HG03064 (cell line): ENCODE results near the gene TCF7L1.
"Not testable (repeated sequence)": the region's sequence is repeated elsewhere in the genome, so short reads cannot be mapped to it uniquely, and the experiment has no call there.

Source experiments
- ATAC-seq: cut with Tn5 transposase; IDR thresholded peaks from one replicate; pipeline ENCODE4 v1.9.1; 2021; ENCODE audit warnings: low read depth; ENCODE audit not compliant: unreplicated experiment

Gene TCF7L1

DNA sequence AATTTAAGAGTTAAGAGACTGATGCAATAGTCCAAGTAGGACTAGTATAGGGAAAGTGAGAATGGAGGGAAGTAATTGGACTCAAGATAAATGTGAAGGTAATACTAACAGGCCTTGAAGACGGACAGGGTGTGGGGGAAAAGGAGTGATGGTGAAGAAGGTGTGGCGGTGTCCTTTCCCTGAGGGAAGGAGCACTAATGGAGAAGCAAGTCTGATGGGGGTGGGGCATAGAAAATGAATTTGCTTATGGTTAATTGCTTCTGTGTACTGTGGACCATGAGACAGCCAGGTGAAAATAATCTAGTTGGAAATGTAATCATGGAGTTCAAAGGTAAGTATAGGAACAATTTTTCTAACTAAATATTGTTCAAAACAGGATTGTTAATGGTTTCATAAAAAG is 201.7 kb downstream of the TCF7L1 start:
- ATAC-seq: no peak

DNA sequence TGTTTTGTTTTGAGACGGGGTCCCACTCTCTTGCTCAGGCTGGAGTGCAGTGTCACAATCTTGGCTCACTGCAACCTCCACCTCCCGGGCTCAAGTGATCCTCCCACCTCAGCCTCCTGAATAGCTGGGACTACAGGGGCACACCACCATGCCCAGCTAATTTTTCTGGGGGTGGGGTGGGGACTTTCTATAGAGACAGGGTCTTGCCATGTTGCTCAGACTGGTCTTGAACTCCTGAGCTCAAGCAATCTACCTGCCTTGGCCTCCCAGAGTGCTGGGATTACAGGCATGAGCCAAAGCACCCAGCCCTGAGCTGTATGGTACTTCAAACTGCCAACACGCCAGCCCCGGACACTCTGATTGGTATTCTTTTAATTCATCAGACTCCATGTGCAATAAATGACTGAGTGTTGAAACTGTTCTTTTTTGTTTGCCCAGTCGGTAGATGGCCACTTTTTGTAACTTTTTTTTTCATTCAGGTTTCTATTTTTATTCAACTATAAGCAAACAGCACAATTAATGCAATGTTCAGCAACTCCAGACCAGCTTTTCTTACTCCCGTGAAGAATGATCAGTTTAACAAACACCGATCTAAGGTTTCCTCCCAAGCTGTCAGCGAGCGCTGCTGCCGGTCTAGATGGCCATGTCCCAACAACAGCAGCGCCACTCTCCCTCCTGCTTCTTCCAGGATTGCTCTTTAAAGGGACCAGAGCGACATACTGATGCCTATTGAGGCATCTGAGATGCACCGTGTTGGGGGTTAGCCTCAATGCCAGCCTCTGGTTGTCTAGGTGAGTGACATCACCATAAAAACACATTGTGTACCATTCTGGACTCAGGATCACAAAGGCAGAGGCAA is 207.1 kb downstream of the TCF7L1 start:
- no peak for ATAC-seq

DNA sequence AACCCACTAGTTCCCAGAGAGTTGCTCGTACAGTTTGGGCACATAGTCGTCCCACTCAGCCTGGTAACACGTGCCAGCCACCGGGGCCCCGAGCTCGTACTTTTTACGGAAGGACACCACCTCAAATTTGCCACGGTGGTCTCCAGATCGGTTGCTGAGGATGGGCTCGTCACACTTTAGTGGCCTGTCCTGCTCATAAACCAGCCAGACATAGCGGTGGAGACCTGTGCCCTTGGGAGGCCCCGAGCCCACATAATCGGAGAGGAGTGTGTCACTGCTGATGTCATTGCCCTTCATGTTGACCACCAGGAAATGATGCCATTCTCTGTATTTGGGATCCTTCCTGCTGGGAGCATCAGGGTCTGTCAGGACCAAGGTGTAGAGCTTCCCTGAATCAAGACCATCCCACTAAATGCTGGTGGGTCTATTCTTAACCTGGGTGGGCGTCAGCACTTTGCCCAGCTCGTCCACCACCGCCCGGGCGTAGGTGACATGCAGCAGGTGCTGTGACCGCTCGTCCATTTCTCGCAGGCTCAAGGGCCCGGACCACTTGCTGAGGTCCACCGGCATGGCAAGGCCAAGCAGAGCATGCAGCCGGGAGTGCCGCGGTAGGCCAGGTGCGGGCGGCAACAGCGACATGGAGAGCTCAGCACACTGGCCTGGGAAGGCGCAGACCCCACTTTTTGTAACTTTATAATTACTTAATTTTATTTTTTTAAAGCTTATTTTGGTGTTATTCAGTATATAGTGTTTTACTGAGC is 208.3 kb downstream of the TCF7L1 start:
- ATAC-seq: no peak

DNA sequence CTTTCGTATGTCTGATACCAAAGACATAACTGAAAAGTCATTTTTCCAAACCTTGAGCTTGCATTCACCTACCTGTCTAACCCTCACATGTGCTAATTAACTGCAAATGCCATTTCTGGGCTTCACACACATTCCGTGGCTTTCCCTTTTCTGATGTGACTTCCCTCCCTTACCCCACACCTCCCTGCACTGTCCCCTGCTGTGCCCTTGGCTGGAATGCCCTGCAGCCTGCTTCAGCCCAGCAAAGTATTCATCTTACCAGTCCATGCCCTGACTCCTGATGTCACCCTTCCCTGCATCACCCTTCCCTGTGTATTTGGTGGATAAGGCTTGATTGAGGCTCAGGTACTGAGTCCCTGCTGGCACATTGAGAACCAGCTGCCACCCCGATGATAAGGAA is 209.0 kb downstream of the TCF7L1 start:
- no peak for ATAC-seq

DNA sequence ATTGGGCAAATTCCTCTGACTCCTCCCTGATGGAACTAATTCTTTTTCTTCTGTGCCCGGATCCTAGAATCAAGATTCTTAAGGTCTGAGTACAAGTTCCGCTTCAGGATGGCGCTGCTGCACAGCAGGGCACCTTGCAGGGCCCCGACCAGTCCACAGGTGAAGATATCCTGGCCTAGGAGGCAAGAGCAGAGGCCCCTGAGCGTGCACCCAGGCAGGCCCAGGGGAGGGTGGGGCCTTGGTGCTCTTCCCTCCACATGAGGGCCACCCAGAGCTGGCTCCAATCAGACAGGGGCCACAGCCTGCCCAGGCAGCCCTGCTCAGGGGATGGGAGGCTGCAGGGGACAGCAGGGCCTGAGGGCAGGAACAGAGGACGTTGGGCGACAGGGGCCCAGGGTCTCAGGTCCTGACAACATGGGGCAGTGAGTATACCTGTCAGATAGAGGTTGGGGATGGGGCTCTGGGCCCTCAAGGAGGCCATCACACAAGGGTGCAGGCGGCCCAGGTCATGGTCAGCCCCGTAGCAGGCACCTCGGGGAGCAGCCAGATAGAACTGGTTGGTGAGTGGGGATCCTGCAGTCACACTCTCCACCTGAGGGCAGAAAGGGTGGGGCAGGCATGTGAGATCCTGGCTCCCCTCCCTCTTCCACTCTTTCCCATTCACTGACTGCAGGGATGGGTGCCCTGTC is 210.2 kb downstream of the TCF7L1 start:
- not testable (repeated sequence) for ATAC-seq

DNA sequence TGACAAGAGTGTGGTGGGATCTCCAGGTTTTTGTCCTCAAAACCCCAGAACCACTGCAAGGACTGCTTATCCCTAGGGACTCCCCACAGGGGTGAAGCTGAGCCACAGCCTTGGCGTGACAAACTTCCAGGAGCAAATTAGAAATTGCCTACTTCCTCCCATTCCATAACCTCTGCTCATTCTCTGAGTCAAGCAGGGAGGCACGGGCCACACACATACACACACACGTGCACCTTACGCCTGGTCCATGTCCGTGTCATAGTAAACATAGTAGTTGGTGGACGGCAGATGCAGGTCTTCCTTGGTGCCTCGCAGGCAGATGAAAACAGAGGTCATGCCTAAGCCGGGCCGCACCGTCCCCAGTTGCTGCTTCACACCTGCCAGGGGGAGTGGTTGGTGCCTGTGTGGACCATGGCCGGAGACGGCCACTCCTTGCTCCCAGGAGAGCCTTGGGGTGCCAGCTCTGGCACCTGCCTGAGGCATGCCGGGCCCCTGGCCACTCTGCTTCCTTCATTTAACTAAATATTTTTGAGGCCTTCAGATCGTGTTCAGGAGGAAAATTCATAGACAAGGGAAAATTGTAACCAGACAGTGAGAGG is 211.3 kb downstream of the TCF7L1 start:
- ATAC-seq: no peak

DNA sequence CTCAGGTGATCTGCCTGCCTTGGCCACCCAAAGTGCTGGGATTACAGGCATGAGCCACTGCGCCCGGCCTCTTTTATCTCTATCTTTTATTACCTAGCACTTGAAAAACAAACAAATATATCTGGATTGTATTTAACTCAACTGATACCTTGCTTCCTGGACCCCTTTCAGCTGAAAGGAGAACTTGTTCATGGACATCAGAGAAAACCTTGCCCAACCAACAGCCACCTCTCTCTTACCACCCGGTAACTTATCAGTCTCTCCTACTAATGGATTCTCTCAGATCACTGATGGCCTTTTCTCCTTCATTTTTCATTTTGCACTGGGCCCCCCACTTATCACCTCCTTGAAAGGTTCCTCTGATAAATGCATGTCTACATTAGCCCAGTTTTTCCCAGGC is 214.4 kb downstream of the TCF7L1 start:
- no peak for ATAC-seq

DNA sequence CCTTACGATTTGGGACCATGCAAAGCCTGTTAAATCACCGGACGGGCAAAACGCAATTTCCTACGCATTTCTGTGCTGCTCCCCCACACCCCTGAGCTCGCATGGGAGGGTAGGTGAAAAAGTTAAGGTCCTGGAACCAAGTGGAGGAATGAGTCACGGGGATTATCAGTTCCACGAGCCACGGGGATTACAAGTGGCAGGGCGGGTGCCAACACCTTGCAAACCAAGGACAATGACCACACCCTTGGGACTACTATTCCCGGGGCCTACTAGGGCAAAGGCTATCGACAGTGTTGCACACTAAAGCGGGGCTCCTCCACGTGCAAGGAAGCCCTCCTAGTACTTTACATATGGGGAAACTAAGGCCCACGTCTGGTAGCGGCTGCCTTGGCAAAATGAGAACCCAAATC is 220.7 kb downstream of the TCF7L1 start:
- no peak for ATAC-seq

DNA sequence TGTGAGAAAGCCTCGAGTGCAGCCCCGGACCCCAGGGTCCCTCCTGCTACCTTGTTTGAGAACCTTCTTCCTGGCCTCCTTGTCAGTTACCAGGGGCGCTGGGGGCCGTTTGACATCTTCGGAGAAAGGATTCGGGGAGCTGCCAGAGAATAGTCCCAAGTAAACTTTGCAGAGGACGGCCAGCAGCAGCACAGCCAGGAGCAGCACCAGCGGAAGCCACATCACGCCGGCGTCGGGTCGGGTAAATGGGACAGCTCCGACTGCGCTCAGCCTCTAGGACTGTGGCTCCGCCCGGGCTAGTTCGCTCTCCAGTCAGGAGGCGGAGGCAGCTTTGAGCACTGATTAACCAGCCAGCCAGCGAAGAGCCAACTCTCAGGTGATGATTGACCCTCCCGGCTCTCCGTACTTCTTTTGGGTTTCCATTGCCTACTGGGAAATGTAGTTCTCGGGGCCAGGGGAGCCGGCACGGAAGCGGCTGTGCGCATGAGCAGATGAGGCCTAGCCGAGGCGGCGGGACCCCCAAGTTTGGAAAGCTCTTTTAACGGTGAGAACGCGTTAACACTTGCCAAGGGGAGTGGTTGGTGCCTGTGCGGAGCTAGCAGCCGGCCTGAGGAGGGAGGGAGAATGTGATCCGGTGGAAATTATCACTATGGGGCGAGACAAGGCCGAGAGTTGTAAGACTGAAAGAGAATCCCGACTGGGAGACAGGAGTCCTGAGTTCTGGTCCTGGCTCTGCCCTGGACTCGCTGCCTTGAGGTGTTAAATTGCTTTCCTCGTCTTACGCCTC is 221.3 kb downstream of the TCF7L1 start, which contains the start of the genes ELMOD3 and RETSAT:
TSS of gene ELMOD3 (plus strand) at position 484 of the 787 bp plus-strand sequence. CDS start 2,430 bp downstream, outside the sequence.
TSS of gene RETSAT (minus strand) at position 243 of the 787 bp plus-strand sequence. CDS start at position 222, 21 bp downstream.
- ATAC-seq: peak; percentile 93

DNA sequence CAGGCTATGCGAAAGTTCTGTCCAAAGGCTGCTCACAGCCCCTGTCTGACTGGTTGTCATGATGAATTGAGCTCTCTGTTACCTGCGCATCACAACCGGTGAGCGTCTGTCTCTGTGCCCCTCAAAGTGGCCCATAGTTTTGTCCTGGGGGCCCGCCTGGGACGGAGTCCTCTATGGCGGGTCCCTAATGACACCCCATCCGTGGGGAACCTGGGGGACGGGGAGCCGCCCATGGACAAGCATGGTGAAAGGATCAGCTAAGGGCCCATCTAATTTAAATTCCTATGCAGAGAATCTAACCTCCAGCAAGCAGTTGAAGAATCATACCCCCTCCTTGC is 221.8 kb downstream of the TCF7L1 start:
- ATAC-seq: no peak

DNA sequence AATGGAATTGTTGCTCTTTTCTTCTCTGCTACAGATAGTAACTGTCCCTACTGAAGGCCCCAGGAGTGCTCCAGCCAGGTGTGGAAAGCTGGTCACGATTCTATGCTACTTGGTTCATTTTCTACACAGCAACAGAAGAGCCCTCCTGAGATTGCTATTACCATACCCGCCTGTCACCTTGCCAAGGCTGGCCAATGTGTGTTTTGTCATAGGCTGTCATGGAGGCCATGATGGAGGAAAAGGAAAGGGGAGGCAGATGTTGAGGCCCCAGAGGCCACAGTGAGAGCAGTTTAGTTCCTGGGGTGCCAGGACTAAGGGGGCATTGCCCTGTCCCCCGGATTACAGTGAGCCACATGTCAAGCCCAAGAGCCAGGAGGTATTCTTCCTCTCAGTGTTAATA is 222.3 kb downstream of the TCF7L1 start:
- no peak for ATAC-seq

DNA sequence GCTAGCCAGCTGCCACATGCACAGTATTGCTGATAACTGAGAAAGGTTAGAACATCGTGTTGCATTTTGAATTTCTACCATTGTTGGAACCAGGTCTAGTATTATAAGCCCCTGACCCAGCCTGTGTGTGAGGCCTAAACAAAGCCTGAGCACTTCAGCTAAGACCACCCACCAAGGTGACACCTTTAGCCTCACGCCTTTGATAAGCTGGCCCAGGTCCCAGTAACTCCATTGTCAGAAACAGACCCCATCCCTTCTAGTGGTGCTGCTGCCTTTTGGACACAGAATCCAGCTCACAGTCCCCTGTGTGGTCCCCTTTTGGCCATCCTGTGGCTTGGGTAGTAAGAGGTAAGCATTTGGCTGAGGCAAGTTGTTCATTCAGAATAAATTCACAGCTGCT is 223.0 kb downstream of the TCF7L1 start:
- no peak for ATAC-seq

DNA sequence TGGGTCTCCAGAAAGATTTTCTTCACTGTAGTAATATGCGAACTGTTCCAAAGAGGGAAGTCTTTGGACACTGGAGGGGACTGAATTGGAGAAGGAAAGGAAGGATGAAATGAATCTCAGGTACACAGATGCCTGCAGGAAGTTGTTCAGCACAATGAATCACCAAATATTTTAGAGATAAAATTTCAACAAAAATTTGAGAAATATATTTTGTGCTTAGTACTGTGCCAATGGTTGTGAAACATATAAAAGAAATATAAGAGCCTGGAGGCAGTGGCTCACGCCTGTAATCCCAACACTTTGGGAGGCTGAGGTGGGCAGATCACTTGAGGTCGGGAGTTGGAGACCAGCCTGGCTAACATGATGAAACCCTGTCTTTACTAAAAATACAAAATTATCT is 224.5 kb downstream of the TCF7L1 start:
- ATAC-seq: no peak
